HEK293 (cell line): ENCODE measurements around the gene MANF.

Experiments used
- CTCF ChIP-seq: fragments of 450-650 bp; formaldehyde crosslinking; IDR thresholded peaks from 2 replicates; pipeline ENCODE4 v1.5.1; 2016; ENCODE audit warnings: missing biosample characterization, missing genetic modification characterization
- TRIM28 ChIP-seq: IDR thresholded peaks from 2 replicates; pipeline ENCODE4 v1.6.1; 2011; ENCODE audit warnings: low read length, control low read depth, borderline replicate concordance
- ZBTB10 ChIP-seq: fragments of 450-650 bp; formaldehyde crosslinking; IDR thresholded peaks from 2 replicates; pipeline ENCODE4 v1.5.1; 2016; ENCODE audit warnings: missing biosample characterization, missing genetic modification characterization
- ZFP37 ChIP-seq: fragments of 450-650 bp; formaldehyde crosslinking; IDR thresholded peaks from 2 replicates; pipeline ENCODE4 v1.5.1; 2016; ENCODE audit warnings: missing biosample characterization, missing genetic modification characterization
- ZNF10 ChIP-seq: fragments of 450-650 bp; formaldehyde crosslinking; IDR thresholded peaks from 2 replicates; pipeline ENCODE4 v1.5.1; 2017; ENCODE audit warnings: missing biosample characterization, missing genetic modification characterization
- ZNF121 ChIP-seq: fragments of 450-650 bp; formaldehyde crosslinking; IDR thresholded peaks from 2 replicates; pipeline ENCODE4 v1.5.1; 2016; ENCODE audit warnings: missing biosample characterization, missing genetic modification characterization
- ZNF23 ChIP-seq: fragments of 450-650 bp; formaldehyde crosslinking; IDR thresholded peaks from 2 replicates; pipeline ENCODE4 v1.5.1; 2016; ENCODE audit warnings: missing biosample characterization, missing genetic modification characterization, borderline replicate concordance
- ZNF311 ChIP-seq: fragments of 450-650 bp; formaldehyde crosslinking; IDR thresholded peaks from 2 replicates; pipeline ENCODE4 v1.5.1; 2017; ENCODE audit warnings: missing biosample characterization, missing genetic modification characterization, borderline replicate concordance
- ZNF501 ChIP-seq: fragments of 450-650 bp; formaldehyde crosslinking; IDR thresholded peaks from 2 replicates; pipeline ENCODE4 v1.5.1; 2016; ENCODE audit warnings: missing biosample characterization, missing genetic modification characterization

- TF ChIP-seq ZFP37 (no peak), ZNF121 (tag by site-specific recombination) (no peak), CTCF (tag by site-specific recombination) (no peak), ZBTB10 (no peak), ZNF501 (tag by site-specific recombination) (no peak), ZNF10 (tag by site-specific recombination) (no peak), ZNF23 (tag by site-specific recombination) (no peak), TRIM28 (no peak), ZNF311 (tag by site-specific recombination) (no peak)
Measured at GRCh38 chr3:51361746-51362145, 23.3 kb upstream of the MANF start.
